ENCODE results near the gene ME3.

DNA sequence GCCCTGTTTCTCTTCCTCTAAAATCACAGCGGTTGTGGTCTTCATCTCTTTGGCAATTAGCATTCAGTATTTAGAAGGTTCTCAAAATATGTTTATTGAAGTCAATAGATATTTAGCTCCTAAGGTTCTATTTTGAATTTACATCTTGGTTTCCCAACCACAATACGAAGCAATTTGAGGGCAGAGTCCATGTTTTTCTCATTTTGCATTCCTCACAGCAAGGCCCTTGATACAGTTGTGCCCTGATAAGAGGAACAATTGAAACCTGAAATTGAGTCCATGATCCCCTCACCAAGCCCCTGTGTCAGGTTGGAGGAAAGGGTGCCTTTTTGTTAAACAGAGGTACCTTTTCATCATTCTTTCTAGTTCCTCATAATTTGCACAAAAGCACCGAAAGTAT, 166.2 kb downstream of the ME3 start:
- TF ChIP-seq CTCF (IDR thresholded peaks at IDR 0.05): no peak
- TF ChIP-seq EZH2 (IDR thresholded peaks at IDR 0.05): no peak
- TF ChIP-seq EZH2phosphoT487 (IDR thresholded peaks at IDR 0.05): no peak

Data from neural progenitor cell (in vitro differentiated cells).